Endothelial cell of hepatic sinusoid (primary cell): ENCODE measurements around the gene MRE11.
"Not testable (repeated sequence)": the region's sequence is repeated elsewhere in the genome, so short reads cannot be mapped to it uniquely, and the experiment has no call there.

Source experiments
- in situ Hi-C: cut with HindIII; loops from 2 replicates; pipeline ENCODE4 v1.10.0; 2017; ENCODE audit warnings: low sequenced_read_pairs

The MRE11 gene

DNA sequence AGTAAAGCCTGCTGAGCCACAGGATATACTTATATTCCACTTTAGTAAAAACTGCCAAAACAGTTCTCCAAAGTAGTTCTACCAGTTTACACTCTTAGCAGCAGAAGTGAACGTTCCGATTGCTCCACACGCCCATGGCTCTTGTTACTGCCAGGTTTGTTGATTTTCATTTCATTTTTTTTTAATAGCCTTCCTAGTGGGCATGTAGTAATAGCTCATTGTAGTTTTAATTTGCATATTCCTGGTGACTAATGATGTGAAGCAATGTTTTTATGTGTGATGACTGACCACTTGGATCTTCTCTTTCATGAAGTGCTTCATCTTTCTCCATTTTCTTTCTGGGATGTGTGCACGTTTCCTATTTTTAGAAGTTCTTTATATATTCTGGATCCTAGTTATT is 13.8 kb upstream of the MRE11 start:
- in situ Hi-C loops, result no loop called here

DNA sequence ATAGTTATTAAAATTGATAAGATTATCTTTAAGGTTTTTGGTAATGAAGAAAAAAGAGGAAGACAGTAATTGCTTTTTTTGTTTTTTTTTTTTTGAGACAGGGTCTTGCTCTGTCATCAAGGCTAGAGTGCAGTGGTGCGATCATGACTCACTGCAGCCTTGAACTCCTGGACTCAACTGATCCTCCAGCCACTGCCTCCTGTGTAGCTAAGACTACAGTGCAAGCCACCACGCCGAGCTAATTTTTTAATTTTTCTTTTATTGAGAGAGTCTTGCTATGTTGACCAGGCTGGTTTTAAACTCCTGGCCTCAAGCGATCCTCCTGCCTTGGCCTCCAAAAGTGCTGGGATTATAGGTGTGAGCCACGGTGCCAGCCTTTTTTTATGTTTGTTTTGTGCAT is 12.9 kb upstream of the MRE11 start:
- in situ Hi-C loops, result not testable (repeated sequence)

GRCh38 chr11:94504689-94505293 is 11.1 kb upstream of the MRE11 start:
- in situ Hi-C loops, result no loop called here

DNA sequence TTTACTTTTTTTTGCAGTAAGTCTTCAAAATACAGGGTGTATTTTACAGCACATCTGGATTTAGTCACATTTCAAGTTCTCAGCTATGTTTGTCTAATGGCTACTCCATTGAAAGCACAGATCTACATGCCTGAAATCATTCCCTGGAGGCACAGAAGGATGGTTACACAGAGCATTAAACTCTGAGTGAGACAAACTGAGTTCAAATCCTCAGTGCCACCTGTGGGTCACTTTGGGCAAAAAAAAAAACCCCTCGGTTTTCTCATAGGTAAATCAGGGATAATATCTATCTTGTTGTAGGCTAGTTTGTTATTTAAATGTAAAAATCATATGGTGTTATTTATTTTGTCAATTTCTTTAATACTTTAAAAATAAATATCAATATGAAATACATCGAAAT is 7.9 kb upstream of the MRE11 start:
- in situ Hi-C loops, result no loop called here

- in situ Hi-C loops, result no loop called here
Measured at GRCh38 chr11:94500181-94500580, 6.5 kb upstream of the MRE11 start.

DNA sequence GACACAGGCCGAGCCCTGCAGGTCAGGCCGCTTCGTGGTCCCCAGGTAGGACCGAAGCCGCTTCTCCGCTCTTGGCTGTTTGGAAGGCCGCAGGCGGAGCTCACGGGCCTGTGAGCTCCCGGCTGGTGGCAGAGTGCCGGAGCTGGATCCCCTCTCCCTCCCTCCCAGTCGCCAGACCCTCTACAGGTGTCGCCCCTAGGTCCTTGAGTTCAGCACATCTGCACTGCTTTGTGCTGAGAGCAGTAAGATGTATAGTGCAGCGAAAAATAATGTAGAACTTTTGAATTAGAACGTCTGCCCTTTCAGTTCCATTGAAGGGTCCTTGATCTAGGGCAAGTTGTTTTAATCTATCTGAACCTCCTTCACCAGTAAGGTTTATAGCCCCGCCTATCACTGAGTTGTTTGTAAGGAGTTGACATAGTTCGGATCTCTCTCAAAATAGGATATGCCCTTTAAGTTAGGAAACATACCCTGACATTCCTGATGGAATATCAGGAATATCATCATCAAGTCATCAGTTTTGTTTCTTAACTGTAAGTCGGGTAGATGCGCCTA is 559 bp upstream of the MRE11 start:
- in situ Hi-C loops, result no loop called here

DNA sequence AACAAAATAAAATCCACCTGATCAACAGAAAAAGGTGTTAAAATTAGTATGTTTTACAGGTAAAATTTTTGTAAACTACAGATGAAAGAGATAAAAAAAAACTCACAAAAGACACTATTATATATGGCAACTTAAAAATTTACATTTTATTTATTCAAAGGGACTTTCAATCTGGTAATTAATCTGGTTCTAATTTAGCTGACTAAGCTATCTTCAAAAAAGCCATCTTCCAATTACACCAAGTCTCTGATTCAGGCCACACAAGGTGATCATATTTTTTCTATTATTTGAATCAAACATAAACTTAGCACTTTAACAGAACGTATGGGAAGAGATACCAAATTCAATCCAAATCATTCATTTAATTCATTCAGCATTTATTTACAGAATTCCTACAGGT is 7.6 kb downstream of the MRE11 start:
- in situ Hi-C loops, result no loop called here

DNA sequence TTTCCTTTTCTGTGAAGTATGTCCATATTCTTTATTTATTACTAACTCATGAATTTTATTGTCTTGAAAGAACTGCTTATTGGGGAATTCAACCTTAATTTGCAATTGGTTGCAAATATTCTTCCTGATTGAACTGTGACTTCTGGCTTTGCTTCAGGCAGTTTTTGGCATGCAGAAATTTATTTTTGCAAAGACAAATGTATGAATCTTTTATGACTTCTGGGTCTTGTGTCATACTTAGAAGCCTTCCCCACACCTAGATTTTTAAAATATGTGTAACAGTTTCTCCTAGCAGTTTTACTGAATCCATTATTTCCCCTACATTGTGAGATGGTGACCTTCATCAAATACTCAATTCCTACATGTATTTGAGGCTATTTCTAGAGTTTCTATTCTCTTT is 12.3 kb downstream of the MRE11 start:
- in situ Hi-C loops, result no loop called here

DNA sequence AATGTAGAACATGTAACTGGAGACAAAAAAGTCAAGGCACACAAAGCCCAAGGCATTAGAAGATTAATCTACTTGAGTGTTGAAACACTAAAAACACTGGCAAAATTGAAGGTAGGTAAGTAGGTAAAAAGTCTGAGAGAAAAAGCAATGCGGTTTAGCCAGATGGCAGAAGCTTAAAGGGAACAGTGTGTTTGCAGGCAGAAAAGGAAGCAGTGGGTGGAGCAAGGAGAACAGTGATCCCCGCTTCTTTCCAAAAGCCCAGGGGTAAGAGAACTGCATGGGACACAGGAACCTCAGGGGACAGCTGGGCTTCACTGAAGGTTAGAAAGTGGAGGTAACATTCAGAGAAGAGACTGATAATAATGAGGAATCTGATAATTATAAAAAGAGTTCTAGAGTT is 16.0 kb downstream of the MRE11 start:
- in situ Hi-C loops, result no loop called here

- in situ Hi-C loops, result no loop called here
Measured at GRCh38 chr11:94472916-94473799, 20.5 kb downstream of the MRE11 start.

DNA sequence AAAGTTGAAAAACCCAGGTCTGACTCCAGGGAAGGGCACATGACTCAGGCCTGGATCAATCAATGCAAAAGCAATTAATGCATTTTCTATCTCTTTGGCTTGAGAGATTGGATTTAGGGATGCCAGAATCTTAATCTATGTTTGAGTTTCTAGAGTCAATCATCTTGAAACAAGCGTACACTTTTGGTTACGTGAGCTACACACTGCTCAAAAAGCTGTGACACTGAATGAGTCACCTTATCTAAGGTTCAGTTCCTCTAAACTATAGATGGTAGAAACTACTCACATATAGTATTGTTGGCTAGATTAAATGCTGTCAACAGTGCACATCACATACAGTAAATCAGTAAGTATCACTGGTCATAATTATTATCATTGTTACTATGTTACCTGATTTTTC is 24.2 kb downstream of the MRE11 start:
- in situ Hi-C loops, result no loop called here

DNA sequence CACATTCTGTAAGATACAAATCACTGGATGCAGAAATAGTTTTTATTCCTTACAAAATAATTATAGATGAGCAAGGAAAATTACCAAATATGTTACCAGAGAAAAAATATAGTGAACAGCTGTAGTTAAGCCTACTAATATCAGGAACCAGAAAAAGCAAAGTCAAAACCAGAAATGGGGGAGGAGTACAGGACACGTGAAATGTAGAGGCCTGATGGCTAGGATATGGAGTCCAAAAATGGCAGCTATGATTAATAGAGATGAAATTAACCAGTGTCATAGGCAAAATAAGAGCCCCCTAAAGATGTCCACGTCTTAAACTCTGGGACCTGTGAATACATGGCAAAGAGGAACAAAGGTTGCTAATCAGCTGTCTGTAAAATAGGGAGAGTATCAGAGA is 34.1 kb downstream of the MRE11 start:
- in situ Hi-C loops, result no loop called here

DNA sequence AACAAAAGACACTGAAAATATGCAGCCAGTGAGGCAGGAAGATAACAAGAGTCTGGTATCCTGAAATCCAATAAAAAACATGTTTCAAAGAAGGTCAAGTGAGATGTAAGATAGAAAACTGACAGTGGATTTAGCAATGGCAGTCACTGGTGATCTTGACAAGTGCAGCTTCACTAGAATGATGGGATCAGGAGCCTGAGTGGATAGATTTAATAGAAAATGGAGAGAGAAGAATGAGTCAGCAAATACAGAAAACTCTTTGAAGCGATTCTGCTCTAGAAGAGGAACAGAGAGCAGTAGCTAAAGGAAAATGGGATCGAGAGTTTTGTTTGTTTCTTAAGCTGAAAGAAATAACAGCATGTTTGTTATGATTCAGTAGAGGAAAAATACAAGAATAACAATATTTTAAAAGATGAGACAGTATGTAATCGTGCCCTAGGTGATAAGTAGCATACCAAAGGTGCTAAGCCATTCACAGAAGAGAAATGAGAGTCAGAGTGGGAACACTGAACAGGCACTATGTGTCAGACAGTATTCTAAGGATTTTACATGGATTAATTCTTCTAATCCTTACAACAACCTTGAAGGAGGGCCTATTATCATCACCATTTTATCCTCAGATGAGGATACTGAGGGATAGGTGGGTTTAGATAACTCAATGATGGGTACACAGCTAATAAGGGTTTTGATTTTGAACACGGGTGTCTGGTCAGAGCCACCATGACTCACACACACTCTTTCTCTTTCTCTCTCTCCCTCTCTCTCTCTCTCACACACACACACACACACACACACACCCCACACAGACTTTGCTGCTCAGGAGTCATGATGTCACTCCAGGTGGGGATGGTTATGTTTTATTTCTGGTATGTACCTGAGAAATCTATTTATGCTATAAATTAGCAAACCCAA is 36.3 kb downstream of the MRE11 start:
- in situ Hi-C loops, result no loop called here

GRCh38 chr11:94455861-94456260 is 37.8 kb downstream of the MRE11 start:
- in situ Hi-C loops, result no loop called here

GRCh38 chr11:94454301-94454700 is 39.3 kb downstream of the MRE11 start:
- in situ Hi-C loops, result loop anchor here (5.0 kb wide), 1 partner anchor 43 kb away; no protein-coding TSS in a partner anchor

GRCh38 chr11:94452988-94453387 is 40.7 kb downstream of the MRE11 start:
- in situ Hi-C loops, result loop anchor here (5.0 kb wide), 1 partner anchor 44 kb away; no protein-coding TSS in a partner anchor

DNA sequence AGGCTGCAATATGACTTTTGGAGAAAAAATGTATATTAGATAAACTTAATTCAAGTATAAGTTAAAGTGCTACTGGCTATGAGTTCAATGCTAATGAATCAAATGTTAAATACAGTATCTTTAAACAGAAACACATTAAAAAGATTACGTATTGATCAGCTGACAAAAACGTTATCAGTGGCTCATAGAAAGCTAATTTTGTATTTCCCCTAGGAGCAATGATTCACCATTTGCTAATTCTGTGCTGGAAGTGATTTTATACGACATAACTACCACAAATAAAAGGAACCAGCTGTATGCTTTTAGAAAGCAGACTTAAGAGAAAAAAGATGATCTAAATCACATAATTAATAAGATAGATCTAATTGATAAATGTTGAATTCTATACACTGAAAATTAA is 43.6 kb downstream of the MRE11 start:
- in situ Hi-C loops, result loop anchor here (5.0 kb wide), 1 partner anchor 47 kb away; no protein-coding TSS in a partner anchor

DNA sequence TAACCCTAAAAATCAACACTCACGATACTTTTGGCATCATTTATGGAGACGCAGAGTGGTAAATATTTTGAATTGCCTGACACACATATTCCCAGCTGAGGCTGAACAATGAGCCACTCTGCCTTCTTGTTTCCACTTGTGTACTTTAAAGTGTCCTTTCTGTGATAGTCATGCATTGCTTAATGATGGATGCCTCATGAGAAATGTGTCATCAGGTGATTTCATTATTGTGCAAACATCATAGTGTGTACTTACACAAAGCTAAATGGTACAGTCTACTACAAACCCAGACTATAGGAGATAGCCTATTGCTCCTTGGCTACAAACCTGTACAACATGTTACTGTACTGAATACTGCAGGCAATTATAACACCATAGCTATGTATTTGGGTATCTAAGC is 44.2 kb downstream of the MRE11 start:
- in situ Hi-C loops, result loop anchor here (10.0 to 25.0 kb wide), 2 partner anchors 245 to 562 kb away; no protein-coding TSS in a partner anchor

DNA sequence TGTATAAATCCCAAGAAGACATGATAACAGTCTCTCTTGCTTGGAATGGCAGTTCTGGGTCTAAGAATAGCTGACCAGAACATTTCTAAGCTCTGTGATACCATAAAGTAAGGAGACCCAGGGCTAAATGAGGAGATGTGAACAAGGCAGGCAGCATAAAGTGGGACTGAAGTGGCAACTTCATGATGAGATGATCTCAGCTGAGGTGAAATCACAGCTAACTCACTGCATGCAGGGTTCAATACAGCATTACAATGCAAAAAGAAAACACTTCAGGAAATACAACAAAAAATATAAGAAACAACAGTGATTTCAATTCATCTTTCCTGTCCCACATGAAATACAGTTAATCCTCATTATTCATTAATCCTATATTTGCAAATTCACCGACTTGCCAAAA is 44.6 kb downstream of the MRE11 start:
- in situ Hi-C loops, result loop anchor here (10.0 to 25.0 kb wide), 2 partner anchors 244 to 562 kb away; no protein-coding TSS in a partner anchor

DNA sequence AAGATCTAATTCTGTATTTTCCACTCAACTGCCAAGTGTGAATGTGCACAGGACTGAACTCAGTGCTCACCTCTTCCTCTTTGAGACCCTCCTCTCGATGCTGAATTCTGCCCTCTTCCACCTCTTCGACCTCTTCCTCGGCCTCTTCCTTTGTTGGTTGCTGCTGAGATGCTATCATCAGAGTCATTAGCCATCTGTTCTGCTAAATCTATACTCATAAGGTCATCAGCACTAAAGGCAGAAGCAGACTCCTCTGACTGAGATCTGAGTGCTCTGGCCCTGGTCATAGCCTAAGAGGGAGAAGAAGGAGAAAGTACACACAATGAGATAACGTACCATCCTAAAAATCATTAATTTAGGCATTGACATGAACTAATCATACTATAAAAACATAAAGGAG is 46.5 kb downstream of the MRE11 start:
- in situ Hi-C loops, result loop anchor here (10.0 to 25.0 kb wide), 2 partner anchors 242 to 560 kb away; no protein-coding TSS in a partner anchor

- in situ Hi-C loops, result loop anchor here (10.0 to 25.0 kb wide), 2 partner anchors 241 to 558 kb away; no protein-coding TSS in a partner anchor
Measured at GRCh38 chr11:94445641-94446040, 48.0 kb downstream of the MRE11 start.
